HG02870 (cell line): ENCODE results near the gene ATL1.
"Not testable (repeated sequence)": the region's sequence is repeated elsewhere in the genome, so short reads cannot be mapped to it uniquely, and the experiment has no call there.

ENCODE experiments used
- ATAC-seq: cut with Tn5 transposase; IDR thresholded peaks from one replicate; pipeline ENCODE4 v1.9.1; 2021; ENCODE audit warnings: mild to moderate bottlenecking, moderate library complexity; ENCODE audit not compliant: unreplicated experiment

Gene ATL1

DNA sequence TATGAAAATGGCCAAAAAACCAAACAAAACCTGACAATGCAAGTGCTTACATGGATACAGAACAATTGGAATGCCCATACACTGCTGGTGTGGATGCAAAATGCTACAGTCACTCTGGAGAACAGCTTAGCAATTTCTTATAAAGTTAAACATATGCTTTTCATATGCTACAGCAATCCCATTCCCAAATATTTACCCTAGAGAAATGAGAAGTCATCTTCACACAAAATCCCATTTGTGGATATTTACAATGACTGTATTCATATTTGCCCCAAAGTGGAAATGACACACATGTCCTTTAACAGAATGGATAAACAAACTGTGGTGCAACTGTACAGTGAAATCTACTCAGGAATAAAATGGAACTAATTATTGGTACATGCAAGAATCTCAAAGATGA lies 87.8 kb downstream of the ATL1 start:
- ATAC-seq: no peak

- no peak for ATAC-seq
These were observed 89.7 kb downstream of the ATL1 start for GRCh38 chr14:50649691-50650090.

DNA sequence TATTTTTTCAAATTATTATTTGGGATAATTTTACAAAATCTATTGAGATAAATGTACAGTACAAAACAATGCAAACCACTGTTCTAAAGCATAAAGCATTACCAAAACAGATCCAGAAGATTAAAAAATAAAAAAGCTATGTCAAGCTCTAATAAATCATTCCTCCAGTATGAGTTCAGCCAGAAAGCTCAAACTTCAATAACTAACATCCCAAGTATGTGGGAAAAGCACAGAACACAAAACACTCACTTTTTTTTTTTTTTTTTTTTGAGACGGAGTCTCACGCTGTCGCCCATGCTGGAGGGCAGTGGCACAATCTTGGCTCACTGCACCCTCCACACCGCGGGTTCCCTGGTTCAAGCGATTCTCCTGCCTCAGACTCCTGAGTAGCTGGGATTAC lies 96.8 kb downstream of the ATL1 start:
- no peak for ATAC-seq

GRCh38 chr14:50657753-50658152 lies 97.8 kb downstream of the ATL1 start:
- ATAC-seq: no peak

DNA sequence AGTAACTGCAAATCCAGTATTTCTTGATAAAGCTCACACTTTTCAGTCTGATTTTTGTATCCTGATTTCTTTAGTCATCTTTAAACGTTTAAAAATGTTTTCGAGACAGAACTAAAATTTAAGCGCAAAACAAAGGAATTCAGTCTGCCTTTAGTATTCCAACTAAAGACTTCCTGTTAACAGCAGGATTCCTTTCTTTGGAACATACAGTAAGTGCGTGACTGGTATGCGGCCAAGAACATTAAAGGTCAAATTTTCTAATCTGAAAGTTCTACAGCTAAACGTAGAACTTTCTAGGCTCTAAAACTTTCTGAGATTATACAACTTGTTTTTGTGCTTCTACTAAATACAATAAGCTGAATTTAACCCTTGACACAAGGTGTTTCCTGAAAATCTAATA lies 98.3 kb downstream of the ATL1 start:
- ATAC-seq: no peak

DNA sequence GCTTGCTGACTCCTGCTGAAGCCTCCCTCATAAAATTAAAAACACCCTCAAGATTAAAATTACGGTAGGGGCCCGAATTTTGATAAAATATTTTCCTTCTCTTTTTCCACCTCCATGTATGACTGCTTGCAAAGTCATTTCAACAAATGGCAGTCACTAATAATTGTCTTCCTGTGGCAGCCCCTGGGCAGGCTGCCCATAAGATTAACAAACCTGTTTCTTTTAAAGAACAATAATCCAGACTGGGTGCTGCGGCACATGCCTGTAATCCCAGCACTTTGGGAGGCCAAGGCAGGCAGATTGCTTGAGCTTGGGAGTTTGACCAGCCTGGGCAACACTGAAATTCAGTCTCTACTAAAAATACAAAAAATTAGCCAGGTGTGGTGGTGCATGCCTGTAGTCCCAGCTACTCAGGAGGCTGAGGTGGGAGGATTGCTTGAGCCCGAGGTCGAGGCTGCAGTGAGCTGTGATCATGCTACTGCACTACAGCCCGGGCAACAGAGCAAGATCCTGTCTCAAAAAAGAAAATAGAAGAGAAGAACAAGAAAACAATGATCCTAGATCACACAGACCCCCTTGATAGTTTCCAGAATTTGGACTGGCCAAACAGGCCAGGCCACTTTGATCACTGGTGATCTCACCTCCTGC lies 99.5 kb downstream of the ATL1 start:
- ATAC-seq: no peak

DNA sequence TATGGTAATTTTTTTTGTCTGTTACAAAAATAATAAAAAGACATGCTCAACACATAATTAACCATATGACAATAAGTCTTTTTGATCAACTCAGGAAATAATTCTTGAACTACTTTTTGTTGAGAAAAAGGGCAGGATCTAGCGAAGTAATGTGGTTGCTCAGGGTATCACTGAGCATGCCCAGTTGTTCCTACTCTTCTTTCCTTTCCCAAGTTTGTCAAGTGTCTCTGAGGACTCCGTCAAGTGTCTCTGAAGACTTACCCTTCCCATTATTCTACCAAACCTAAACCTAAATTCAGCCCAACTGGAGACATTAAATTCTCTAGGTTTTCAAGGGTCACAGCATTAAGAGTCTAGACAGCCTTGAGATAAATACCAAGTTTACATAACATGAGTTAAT lies 104.6 kb downstream of the ATL1 start:
- ATAC-seq: not testable (repeated sequence)

DNA sequence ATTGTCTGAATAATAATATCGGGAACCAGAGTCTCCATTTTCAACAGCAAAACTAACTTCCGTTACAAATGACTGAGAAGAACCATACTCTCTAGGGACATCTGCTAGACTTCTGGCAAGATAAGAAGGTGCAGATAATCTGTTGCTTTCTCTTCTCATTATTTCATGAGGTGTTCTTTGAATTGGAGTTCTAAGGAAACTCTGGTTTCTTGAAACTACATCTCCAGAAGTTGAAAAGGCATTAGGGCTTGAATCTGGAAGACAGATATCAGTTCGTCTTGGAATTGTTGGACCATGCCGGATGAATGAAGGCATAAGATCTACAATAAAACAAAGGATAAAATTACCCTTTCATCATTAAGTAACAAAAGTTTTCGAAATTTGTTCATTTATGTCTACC lies 105.4 kb downstream of the ATL1 start:
- not testable (repeated sequence) for ATAC-seq

- ATAC-seq: no peak
These were observed 107.1 kb downstream of the ATL1 start for GRCh38 chr14:50666772-50667683.

GRCh38 chr14:50667684-50667995 lies 107.7 kb downstream of the ATL1 start:
- peak; percentile 35 for ATAC-seq

DNA sequence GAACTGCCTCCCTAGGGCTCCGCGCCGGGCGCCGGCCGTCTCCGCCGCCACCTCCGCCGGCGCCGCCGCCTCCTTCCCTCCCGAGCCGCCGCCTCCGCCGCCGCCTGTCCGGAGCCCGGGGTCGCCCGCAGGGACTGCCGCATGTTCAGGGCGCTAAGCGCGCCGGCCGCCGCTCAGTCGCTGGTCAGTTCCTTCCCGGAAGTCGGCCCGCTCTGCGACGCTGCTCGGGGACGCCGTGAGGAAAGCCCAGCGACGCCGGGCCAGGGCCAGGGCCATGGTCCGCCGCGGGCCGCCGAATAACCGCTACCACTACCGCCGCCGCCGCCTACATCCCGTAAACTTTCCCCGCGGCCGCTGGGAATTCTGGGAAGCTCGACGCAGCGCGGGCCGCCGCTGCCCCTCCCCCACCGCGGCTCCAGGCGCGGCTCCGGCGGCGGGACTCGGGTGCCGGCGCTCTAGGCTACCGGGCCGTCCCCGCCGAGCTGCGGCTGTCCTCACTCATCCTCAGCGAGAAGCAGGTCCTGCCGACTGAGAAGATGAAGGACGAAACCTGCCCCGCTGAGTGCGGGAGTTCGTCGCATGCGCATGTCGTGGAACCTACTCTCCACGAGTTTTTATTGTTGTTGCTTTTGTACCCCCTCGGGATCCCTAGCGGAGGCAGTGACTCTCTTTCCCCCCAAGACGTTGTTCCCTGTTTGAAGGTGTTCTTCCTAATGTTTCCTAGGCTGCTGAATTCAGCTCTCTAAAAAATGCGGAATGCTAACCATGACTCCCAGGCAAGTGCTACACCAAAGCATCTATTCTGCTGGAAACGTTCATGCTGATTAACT lies 108.3 kb downstream of the ATL1 start, which contains the start of gene SAV1:
Gene SAV1 (minus strand): TSS at position 311 of the 830 bp plus-strand sequence. CDS start 339 bp downstream, outside the sequence.
- peak; percentile 44 for ATAC-seq

DNA sequence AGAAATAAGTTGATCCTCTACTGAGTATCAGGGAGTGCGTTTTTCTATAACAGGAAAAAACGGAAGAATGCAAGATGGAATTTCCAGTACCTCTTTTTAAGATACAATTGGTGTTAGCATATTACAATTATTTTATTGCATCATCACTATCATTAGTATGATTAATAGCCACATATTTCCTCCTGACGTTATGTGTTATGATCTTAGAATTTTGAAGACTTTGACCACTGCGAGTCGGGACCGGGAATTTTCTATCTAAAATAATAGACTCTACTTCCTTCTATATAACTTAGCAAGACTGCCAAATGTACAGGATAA lies 108.8 kb downstream of the ATL1 start:
- no peak for ATAC-seq

DNA sequence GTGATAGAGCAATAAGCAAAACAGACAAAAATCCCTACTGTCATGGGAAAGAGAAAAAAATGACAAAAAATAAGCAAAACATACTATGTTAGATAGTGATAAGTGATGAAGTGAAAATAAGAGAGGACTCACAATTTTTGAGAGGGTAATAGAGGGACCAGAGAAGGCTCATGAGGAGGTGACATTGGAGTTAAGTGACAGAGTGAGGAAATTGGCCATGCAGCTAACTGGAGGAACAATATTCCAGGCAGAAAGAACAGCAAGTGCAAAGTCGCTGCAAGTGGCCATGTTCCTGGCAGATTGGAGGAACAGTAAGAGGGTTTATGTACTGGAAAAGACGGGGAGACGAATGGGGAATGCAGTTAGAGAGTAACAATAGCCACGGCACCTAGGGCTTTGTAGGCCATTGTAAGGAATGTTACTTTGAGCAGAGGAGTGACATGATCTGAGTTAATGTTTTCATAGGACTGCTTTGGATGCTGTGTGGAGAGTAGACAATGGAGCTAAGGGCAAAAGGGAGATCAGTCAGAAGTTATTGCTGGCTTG lies 109.6 kb downstream of the ATL1 start:
- no peak for ATAC-seq

GRCh38 chr14:50670196-50670865 lies 110.4 kb downstream of the ATL1 start:
- ATAC-seq: no peak

- ATAC-seq: no peak
These were observed 110.9 kb downstream of the ATL1 start for GRCh38 chr14:50670866-50671256.

GRCh38 chr14:50675597-50675996 lies 115.7 kb downstream of the ATL1 start:
- no peak for ATAC-seq

DNA sequence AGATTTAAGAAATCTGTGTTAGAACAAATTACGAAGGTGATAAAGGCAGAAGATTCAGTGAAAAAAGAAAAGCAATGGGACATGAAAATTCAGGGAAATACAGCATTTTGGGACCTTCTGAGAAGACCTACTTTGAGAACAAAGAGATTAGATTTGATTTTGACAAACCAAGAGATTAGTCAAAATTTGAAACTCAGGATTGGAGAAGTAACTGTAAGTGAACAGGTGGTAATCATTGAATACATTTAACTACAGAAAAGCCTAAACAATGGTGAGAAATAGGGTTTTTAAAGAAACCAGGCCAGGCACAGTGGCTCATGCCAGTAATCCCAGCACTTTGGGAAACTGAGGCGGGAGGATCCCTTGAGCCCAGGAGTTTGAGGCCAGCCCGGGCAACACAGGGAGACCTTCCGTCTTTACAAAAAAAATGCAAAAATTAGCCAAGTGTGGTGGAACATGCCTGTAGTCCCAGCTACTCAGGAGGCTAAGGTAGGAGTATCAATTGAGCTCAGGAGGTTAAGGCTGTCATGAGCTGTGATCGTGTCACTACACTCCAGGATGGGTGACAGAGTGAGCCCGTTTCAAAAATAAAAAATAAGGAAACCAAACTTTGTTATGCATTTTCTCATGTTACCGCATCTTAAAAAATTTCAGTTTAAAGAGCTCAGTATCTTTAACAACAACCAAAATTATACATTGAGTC lies 117.0 kb downstream of the ATL1 start:
- peak; percentile 40 for ATAC-seq

GRCh38 chr14:50677527-50678063 lies 117.7 kb downstream of the ATL1 start:
- peak; percentile 70 for ATAC-seq

- ATAC-seq: no peak
These were observed 118.2 kb downstream of the ATL1 start for GRCh38 chr14:50678163-50678562.

DNA sequence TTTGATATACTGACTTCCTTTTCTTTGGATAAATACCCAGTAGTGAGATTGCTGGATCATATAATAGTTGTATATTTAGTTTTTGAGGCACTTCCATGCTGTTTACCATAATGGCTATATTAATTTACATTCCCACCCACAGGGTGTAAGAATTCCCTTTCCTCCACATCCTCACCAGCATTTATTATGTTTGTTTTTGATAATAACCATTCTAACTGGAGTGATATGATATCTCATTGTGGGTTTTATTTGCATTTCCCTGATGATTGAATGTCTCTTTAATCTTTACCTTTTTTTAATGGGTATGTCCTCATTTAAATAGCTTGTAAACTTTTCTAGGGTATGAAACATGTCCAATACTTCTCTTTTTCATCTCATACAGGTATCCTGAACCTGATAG lies 119.7 kb downstream of the ATL1 start:
- no peak for ATAC-seq
